GM18858 (cell line): ENCODE results near the gene HOXA5.

Experiments
- ATAC-seq: cut with Tn5 transposase; IDR thresholded peaks from one replicate; pipeline ENCODE4 v1.9.1; 2021; ENCODE audit not compliant: unreplicated experiment

The HOXA5 gene

DNA sequence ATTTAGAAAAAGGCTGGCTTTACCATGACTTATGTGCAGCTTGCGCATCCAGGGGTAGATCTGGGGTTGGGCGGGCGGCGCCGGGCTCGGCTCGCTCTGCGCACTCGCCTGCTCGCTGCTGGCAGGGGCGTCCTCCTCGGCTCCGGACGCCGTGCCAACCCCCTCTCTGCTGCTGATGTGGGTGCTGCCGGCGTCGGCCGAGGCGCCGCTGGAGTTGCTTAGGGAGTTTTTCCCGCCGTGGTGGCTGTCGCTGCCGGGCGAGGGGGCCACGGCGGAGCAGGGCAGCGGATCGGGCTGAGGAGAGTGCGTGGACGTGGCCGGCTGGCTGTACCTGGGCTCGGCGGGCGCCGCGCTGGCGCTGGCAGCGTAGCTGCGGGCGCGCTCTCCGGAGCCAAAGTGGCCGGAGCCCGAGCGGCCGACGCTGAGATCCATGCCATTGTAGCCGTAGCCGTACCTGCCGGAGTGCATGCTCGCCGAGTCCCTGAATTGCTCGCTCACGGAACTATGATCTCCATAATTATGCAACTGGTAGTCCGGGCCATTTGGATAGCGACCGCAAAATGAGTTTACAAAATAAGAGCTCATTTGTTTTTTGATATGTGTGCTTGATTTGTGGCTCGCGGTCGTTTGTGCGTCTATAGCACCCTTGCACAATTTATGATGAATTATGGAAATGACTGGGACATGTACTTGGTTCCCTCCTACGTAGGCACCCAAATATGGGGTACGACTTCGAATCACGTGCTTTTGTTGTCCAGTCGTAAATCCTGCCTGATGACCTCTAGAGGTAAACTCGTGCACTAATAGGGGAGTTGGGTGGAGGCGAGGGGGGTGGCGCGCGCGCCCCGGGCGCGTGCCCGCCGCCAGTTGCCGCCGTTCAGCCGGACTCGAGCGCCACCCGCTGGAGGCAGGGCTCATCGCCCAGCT lies at the start of gene HOXA5:
TSS of gene HOXA5 (minus strand) at position 659 of the 927 bp plus-strand sequence. CDS start at position 585, 74 bp downstream.
- no peak for ATAC-seq

DNA sequence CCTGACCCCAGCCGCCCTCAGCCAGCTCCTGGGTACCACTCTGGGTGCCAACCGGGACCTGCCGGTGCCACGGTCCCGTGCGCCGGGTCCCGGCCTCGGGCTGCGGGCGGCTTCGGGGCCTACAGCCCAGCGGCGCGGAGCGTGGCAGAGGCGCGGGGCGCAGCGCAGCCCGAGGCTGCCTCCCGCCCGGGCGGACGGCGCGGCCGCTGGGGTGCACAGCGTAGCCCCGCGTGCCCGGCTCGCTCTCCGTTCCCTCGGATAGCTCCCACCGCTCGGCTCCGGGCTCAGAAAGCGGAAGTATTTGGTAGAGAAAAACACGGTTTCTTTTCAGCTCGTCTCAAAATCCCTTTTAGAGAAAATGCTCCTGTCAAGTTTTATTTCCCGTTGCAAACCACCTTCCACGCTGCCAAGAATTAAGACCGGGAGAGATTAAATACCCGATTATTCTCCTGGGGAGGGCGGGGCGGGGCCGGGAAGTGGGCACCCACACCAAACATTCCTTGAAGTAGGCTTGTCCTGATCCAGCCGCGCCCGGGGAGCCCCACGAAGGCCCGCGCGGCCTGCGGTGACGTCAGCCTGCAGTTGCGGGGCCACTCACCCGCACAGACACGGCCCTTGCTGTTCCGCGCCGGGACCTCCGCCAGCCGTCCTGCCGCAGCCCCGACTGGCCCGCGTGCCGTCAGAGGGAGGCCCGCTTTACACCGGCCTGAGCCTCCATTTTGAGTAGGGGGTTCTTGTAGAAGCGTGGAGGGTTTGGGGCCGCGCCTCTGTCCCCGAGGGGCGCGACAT lies 49.3 kb upstream of the HOXA5 start:
- no peak for ATAC-seq

DNA sequence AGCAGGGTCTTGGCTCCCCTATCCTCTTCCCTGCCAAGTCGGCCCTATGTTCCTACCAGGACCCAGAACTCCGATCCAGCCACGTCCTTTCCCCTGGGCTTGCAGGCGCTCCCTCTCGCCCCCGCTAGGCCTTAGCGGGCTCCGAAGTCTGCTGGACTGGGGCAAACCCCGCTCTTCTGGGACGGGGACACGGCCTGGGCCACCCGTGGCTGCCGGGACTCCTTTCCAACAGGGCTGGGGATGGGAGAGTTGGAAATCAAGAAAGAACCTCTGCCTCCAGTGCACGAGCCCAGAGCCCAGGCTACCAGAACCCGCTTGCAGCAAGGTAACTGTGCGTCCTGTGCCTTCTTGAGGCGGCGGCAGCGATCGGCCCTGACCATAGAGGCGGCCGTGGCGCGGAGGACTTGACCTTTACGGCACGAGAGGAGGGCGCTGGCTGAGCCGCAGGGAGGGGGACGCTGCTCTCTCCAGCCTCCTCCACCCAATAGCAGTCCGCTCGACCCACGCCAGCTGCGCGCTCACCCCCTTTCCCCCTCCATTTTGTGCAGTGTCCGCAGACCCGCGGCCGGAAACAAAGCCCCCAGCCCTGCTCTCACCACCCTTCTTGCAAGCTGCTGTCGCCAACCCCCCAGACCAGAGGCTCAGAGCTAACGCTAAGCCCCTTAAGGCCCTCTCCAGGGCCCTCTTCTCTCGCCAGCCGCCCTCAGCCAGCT lies 48.5 kb upstream of the HOXA5 start:
- ATAC-seq = no peak

DNA sequence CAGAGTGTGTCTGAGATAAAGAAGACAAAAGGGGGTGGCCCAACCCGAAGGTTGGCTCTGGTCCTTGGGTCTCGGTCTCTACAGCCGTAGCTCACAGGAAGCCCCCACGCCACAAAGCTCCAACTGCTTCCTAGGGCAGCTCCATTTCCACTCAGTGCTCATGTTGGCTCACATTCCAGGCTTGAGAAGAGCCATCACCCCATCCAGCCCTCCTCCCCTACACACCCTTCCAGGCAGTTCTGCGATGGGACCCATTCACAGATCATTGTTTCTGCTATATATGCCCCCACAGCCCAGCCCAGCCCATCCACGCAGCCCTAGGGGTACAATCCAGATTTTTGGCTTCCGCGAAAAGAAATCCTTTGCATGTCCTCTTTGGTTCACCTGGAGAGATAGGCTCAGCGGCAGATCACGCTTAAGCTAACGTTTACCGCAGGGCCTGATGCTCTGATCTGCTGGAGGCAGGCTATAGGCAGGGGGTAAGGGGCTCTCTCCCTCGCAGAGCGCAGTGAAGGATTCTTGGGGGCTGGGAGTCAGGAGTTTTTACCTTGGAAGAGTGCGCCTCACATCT lies 47.8 kb upstream of the HOXA5 start:
- ATAC-seq = no peak

DNA sequence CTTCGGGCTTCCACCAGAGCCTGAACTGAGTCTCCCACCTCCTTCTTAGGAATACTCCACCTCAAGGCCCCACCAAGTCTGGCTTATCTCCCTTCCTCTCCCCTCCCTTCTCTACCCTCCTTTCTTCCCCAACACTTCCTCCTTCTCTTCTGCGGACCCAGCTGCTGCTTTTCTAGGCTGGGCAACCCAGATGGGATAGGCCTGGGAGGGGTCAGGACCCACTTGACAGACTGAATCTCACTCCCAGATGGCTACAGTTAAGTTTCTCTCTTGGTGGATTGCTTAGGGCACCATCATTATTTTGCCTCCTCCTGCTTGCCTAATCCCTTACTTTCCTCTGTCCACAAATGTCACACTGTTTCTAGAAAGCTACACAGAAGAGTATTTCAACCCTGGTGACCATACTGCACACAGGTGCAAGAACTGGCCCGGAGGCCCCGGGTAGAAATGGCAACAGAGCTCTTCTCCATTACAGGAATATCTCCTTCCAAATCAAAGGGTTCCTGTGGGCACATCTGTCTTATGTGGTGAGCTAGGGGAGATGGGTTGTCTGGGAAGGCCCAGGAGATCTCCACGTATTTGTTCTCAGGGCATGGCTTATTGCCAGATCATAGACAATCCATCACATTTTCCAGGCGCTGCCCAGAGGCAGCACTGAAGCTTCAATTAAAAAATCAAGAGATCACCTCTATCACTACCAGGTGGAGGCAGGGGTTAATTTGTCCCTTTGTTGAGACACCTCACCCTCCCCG lies 46.7 kb upstream of the HOXA5 start:
- no peak for ATAC-seq

DNA sequence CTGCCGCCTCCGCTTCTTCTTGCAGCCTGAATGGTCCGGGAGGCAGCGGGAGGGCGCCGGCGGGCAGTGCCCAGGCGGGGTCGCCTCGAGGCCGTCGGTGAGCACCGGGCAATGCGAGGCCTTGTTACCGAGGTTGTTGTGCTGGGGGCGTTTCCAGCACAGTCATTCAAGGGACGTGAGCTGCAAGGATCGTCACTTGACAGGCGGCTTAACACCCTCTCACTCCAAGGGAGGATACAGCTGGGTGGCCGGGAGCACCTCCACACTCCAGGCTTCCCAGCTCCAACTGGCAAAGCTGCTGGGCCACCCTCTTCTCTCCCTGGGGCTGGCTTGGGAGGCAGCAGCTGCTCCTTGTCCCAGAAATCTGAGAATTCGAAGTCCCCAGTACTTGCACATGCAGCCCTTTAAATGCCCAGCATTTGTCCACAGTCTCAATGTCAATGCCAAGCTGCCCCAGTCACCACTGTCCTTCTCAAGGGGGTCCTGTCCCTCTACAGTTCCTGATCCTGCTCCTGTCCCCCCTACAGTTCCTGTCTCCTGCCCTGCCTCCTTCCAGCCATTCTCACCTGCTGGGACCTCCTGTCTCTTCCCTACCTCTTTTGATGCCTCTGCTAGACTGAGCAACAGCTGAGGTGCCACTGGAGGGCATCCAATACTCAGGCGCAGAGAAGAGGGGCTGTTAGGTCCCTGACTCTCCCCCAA lies 46.0 kb upstream of the HOXA5 start:
- ATAC-seq = no peak

DNA sequence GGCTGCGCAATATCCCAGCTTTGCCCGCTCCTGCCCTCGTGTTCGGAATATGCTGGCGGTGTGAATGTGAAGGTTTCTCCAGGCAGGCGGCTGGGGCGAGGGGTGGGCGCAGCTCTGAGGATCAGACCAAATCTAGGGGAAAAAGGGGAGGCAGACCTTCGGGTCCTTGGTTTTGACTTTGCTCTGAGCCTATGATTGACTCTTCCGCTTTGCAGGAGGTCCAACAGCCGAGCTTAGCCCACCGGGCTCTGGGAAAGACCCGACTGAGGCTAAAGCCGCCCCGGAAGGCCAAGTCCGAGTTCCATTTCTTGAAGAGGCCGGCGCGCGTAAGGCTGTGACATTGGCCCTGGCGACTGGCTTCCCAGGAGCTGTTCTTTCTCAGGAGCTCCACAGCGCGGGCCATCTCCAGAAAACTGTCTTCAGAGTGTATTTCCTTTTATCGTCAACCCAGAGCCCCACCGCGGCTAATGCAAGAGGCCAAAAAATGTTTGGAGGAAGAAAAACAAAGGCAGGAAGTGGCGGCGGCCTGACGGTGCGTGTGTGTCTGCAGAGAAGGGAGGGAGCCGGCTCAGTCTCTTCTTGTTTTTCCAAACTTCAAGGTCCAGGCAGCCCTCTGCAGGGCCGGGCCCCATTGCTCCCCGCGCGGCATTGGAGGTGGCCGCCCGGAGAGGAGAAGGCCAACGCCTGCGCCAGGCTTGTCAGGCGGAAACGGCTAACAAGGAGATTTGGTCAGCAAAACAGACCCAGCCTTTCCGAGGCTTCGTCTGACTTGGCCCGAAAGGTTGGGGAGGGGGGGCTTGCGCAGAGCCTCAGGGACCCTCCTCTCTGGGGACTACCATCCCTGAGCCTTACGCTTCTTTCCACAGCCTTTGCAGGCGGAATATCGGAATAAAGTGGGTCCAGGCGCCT lies 45.2 kb upstream of the HOXA5 start:
- no peak for ATAC-seq

DNA sequence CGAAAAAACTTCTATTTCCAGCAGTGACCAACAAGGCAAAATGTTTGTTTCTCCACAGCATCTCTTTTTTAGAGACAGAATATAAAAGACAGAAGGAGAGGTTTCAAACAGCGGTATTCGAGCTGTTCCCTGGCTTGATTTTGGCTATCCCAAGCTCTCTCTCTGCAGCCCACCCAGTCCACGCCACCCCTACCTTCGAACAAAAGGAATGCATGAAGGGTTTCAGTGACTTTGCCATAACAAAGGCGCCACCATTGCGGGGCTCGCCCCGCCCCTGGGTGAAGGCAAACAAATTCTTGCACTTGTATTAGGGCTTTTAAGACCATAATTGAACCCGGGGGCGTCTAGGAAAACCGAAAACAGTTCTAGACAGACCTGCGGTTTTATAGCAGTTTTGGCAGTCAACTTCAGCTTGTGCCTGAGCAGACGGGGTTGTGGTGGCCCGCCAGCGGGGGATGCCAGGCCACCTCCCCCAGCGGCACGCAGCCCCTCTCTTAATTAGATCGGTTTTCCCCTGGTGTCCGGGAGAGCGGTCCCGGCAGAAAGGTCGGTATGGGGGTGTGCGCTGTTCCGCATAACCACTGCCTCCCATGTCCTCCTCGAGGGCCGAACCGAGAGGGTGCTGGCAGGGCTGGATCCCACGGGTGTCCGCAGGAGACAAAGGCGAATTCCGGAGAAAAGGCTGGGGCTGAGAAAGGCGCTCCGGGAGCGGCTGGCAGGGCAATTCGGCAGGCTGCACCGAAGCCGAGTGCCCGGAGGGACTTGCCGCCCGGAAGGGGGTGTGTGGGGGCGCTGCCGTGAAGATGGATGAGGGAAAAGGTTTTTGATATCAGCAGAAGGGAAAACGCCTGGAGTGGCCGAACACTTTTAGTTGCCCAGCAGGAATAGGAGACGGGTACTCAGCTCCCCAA lies 44.2 kb upstream of the HOXA5 start:
- ATAC-seq = no peak

DNA sequence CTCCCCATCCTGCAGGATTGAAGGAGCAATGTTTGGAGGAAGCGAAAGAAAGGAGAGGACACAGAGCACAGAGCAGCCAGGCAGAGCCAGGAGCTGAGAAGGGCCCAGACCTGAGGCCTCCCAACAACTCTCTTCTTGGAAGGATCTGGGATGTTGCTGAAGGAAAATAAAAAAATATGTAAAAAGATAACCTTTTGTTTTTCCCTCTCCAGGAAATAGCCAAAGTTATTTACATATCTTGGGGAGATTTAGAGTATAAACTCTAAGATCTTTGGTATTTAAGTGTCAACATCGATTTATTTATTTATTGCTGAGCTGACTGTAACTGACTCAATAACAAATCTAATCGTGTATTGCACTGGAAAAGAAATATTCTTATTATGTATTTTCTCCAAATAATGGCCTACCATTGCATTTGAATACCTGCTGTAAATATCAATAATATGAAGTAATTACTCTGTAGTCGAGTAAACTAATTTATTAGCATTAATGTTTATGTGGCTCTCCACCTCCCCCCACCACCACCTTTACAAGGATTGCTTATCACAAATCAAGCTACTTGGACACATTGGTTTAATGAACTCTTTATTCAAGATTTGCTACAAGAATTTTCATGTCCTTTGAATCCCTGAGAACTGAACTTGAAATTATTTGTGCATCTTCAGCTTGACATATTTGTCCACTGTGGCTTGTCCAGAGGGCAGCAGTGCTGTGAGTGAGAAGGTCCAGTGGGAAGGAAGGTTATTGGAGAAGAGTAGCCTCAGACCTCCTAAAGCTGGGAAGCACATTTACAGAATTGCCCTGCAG lies 43.4 kb upstream of the HOXA5 start:
- ATAC-seq = no peak

DNA sequence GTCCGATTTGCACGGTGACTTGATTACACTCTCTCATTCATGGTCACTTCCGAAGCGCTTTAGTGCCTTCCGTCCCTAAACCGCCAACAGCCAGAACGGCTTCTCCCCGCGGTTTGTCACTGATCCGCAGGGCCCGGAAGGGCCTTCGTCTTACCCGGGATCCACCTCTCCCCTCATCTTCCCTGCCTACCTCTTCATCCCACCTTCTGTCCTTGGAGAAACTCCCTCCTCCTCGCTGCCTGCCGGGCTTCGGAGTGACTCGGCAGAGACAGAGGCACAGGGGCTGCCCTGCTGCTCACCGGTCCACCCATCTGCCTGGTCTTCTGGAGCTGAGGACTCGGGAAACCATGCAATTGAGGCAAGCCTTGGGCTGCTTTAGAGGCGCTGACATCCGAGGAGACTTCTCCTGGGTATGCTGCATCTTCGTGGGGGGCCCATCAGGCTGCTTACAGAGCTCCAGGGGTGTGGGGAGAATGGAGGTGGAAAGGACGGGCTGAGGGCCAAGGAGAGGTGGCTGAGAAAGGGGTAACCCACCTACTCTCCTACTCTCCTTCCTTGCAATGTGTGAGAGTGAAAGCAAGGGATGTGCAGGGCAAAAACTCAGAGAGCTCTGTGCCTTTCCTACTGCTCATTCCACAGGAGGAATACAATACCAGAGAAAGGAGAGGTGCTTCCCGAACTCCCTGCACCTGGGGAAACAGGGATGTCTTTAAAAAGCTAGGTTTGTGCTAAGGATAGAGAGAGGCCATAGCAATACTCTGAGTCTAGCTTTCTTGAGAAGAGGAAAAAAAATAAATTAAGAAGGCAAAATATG lies 42.6 kb upstream of the HOXA5 start:
- no peak for ATAC-seq

DNA sequence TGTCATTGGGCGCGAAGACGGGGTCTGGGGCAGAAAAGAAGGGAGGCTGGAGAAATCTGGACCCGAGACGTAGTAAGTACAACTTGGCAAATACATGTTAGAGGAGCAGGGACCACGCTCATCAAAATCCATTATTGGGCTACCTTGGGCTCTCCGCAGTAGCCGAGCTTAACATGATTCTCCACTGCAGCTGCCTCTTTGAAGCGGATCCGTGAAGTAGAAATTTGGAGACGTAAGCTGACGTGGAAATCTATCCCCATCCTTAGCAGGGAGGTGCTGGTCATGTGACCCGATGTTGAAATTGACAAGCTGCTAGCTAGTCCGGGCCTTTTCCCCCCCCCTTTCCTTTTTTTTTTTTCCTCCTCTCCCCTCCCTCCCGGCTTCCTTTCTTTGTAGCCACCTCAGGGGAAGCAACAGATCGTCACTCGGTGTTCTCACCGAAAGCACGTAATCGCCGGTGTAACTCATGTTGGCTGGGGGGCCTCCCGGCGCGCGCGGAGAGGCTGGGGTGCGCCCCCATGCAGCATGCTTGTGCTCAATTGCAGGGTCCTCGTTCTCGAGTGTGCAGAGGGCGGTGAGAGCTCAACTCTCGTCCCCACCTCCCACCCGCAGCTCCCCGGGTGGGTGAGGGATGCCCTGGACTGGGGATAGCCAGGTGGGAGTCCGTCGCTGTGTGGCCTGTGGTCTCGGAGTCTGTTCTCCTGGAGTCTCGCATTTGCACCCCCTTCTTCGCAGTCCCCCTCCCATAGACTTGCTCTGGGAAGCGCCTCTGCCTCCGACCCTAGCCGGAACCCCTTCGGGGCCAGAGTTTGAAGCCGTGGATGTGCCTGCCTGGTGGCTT lies 41.8 kb upstream of the HOXA5 start, which contains the start of gene HOXA11:
TSS of gene HOXA11 (minus strand) at position 220 of the 841 bp plus-strand sequence. CDS start at position 132, 88 bp downstream.
- ATAC-seq = no peak

DNA sequence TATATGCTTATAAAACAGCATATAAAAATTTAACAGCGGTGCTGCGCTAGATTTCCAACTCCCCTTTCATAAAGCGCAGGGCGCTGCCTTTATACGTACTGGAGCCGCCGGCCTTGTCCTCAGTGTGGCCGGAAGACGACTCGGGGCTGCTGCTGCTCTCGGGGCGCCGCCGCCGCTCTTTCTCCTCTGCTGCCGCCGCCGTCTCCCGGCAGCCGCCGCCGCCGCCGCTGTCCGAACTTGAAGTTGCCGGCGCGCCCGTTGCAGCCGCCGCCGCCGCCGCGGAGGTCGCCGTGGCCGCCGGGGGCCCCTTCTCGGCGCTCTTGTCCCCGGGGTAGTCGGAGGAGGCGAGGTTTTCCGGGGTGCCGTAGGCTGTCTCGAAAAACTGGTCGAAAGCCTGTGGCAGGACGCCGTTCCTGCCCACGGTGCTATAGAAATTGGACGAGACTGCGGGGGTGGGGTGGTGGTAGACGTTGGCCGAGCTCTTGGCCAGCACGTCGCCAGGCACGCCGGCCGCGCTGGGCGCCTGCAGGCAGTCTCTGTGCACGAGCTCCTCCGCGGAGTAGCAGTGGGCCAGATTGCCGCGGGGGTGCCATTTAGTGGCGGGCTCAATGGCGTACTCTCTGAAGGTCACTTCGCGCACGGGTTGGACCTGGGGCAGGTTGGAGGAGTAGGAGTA lies 41.0 kb upstream of the HOXA5 start:
- ATAC-seq = no peak

DNA sequence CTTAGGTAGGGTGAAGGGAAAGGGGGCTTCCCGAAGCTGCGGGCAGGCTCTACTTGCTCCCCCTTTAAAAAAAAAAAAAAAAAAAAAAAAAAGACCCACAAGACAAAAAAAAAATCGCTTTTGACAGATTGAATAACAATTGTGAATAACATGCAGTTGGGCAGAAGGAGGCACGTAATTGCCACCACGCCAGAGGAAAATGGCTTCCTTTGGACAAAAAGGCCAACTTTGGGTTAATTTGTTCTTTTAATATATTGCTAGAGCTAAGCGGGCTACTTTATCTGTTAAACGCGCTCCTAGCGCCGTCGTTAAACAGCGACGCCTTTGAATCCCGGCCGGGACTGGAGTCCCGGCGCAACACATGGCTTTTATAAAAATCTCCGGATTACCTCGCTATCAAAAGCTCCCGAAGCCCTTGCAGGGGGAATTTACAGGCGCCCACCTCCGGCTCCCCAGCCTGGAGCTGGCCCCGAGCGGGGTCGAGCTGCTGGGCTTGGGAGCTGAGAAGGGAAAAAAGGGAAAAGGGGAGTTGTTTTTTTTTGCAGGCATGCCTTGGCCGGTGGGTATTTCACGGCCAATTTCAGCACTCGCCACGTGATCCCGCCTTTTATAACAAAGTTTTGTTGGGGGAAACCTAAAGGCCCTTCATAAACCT lies 40.3 kb upstream of the HOXA5 start:
- no peak for ATAC-seq
